VCaP (cell line): Measurements from ENCODE around the gene DHDH.
"Not testable (repeated sequence)": the region's sequence is repeated elsewhere in the genome, so short reads cannot be mapped to it uniquely, and the experiment has no call there.

Source experiments
- H3K27ac ChIP-seq: fragments of 450-650 bp; 2 replicates; pipeline ENCODE4 v1.5.1; 2017
- CTCF ChIP-seq: fragments of 450-650 bp; conservative IDR thresholded peaks from 2 replicates; pipeline ENCODE4 v1.5.1; 2017; ENCODE audit warnings: mild to moderate bottlenecking, moderate library complexity

DHDH gene

GRCh38 chr19:48913114-48913889 lies 20.2 kb upstream of the DHDH start:
- TF ChIP-seq CTCF, result no peak

GRCh38 chr19:48914181-48914580 lies 19.3 kb upstream of the DHDH start:
- H3K27ac ChIP-seq, result no peak overlapping the region
- TF ChIP-seq CTCF, result no peak

More at GRCh38 chr19:48913114-48913889, 20.2 kb upstream of the DHDH start:
- no peak overlapping the region for H3K27ac ChIP-seq

- no peak overlapping the region for H3K27ac ChIP-seq
- no peak for TF ChIP-seq CTCF
Measured at GRCh38 chr19:48915757-48916156, 17.7 kb upstream of the DHDH start.

- no peak overlapping the region for H3K27ac ChIP-seq
- no peak for TF ChIP-seq CTCF
Measured at GRCh38 chr19:48918071-48918470, 15.4 kb upstream of the DHDH start.

- no peak for TF ChIP-seq CTCF
- no peak overlapping the region for H3K27ac ChIP-seq
Measured at GRCh38 chr19:48918801-48919247, 14.7 kb upstream of the DHDH start.

GRCh38 chr19:48919271-48919670 lies 14.2 kb upstream of the DHDH start:
- not testable (repeated sequence) for H3K27ac ChIP-seq

DNA sequence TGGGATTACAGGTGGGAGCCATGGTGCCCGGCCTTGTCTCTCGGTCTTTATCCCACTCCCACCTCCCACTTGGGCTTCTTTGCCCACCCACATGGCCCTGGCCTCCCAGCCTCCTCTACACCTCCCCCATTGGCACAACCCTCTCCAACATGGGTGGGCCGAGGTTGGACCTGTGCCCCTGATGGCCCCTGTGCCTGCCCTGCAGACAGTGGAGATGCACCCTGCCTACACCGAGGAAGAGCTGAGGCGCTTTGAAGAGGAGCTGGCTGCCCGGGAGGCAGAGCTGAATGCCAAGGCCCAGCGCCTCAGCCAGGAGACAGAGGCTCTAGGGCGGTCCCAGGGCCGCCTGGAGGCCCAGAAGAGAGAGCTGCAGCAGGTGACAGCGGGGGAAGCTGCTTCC lies 12.6 kb upstream of the DHDH start:
- H3K27ac ChIP-seq, result no peak overlapping the region
- no peak for TF ChIP-seq CTCF

GRCh38 chr19:48921721-48922500 lies 11.6 kb upstream of the DHDH start:
- H3K27ac ChIP-seq, result no peak overlapping the region
- no peak for TF ChIP-seq CTCF
